ENCODE results near the gene LRRK1. TPM values are rescaled to one million over a fixed set of nuclear protein-coding genes. Genes with fewer than 3 reads are reported as not detected.

LRRK1 gene
- total RNA-seq, 1 donor from 2014 or later: 0.86 TPM

- Mint-ChIP-seq H3K27ac (no peak overlapping the region), H3K27me3 (no peaks in the 10 kb centered on the region), H3K4me1 (ENCODE audit: low read depth) (no peaks in the 10 kb centered on the region), H3K9me3 (ENCODE audit: low read depth) (peaks cover 24% of the 10 kb centered on the region), H3K36me3 (ENCODE audit: insufficient read depth) (peaks cover 1% of the 10 kb centered on the region), H3K4me3 (ENCODE audit: low read depth) (no peak overlapping the region)
- no peak for DNase-seq (ENCODE audit: low spot score, unreplicated experiment)
- no peak for TF ChIP-seq CTCF (IDR thresholded peaks at IDR 0.05; ENCODE audit: unreplicated experiment)
Observed at GRCh38 chr15:101036189-101036588, 117.0 kb downstream of the LRRK1 start.

DNA sequence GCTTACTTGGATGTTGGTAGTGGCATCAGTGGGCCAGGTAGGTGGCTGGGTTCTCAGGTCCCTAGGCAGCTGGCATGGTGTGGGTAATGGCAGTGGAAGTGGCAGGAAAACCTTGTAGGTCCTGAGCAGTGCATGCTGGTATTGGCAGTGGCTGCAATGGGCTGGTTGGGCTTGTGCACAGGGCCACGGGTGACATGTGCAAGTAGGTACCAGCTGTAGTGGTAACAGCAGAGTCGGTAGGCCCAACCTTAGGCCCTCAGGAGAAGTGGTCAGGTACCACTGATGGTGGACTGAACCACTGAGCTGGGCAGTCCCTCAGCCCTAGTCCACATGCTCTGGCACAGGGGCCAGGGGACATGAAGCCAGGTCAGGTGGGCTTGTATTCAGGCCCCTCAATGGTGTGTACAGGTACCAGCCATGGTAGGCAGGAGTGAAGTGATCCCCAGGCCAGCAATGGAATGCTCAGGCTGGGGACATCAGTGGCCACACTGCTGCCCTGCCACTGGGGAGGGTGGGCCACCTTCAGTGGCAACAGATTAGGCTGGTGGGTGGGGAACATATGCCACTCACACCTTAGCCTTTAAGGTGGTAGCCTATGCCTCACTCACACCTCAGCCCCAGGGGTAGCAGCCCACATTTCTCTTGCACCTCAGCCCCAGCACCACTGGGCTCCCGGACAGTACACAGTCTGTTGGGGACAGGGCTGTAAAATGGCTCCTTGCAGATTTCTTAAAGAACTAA, 118.1 kb downstream of the LRRK1 start:
- no peak for DNase-seq (ENCODE audit: low spot score, unreplicated experiment)
- H3K27ac Mint-ChIP-seq: no peak overlapping the region
- no peaks in the 10 kb centered on the region for H3K4me1 Mint-ChIP-seq (ENCODE audit: low read depth)
- H3K36me3 Mint-ChIP-seq (ENCODE audit: insufficient read depth): peaks cover 1% of the 10 kb centered on the region
- no peaks in the 10 kb centered on the region for H3K27me3 Mint-ChIP-seq
- no peak for TF ChIP-seq CTCF (IDR thresholded peaks at IDR 0.05; ENCODE audit: unreplicated experiment)
- H3K9me3 Mint-ChIP-seq (ENCODE audit: low read depth): peaks cover 24% of the 10 kb centered on the region
- H3K4me3 Mint-ChIP-seq (ENCODE audit: low read depth): no peak overlapping the region

DNA sequence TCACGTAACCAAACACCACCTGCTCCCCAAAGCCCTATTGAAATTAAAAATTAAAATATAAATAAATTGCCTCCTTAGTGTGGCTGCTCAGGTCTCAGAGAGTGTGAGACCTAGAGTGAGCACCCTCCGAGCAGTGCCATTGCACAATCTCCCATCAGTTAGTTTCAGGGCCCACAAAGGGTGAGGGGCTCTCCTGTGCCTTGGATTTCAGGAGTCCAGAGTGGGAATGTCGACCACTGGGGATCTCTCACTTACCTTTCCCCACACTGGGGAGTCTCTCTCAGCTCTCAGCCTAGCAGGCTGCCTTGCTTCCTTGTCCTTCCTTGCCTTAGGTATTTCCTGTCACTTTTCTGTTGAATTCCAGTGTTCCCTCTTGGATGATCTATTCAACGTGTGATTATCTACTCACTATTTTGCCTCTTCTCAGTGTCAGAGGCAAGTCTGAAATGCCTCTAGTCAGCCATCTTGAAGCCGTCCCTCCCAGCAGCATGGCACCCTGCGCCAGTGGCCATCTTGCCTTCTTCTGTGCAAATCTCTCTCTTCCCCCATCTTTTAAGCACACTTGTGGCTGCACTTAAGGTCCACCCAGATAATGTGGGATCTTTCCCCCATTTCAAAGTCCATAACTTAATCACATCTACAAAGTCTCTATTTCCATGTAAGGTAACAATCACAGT, 119.3 kb downstream of the LRRK1 start:
- no peaks in the 10 kb centered on the region for H3K27me3 Mint-ChIP-seq
- no peak for DNase-seq (ENCODE audit: low spot score, unreplicated experiment)
- H3K36me3 Mint-ChIP-seq (ENCODE audit: insufficient read depth): peaks cover 1% of the 10 kb centered on the region
- peaks cover 24% of the 10 kb centered on the region for H3K9me3 Mint-ChIP-seq (ENCODE audit: low read depth)
- no peak overlapping the region for H3K27ac Mint-ChIP-seq
- H3K4me1 Mint-ChIP-seq (ENCODE audit: low read depth): no peaks in the 10 kb centered on the region
- H3K4me3 Mint-ChIP-seq (ENCODE audit: low read depth): no peak overlapping the region
- no peak for TF ChIP-seq CTCF (IDR thresholded peaks at IDR 0.05; ENCODE audit: unreplicated experiment)

- no peak for TF ChIP-seq CTCF (IDR thresholded peaks at IDR 0.05; ENCODE audit: unreplicated experiment)
- Mint-ChIP-seq H3K4me1 (ENCODE audit: low read depth) (no peaks in the 10 kb centered on the region), H3K27me3 (peaks cover 2% of the 10 kb centered on the region), H3K36me3 (ENCODE audit: insufficient read depth) (peaks cover 1% of the 10 kb centered on the region), H3K27ac (no peak overlapping the region), H3K4me3 (ENCODE audit: low read depth) (no peak overlapping the region), H3K9me3 (ENCODE audit: low read depth) (peaks cover 17% of the 10 kb centered on the region)
- DNase-seq (ENCODE audit: low spot score, unreplicated experiment): no peak
Observed at GRCh38 chr15:101039461-101039860, 120.3 kb downstream of the LRRK1 start.

DNA sequence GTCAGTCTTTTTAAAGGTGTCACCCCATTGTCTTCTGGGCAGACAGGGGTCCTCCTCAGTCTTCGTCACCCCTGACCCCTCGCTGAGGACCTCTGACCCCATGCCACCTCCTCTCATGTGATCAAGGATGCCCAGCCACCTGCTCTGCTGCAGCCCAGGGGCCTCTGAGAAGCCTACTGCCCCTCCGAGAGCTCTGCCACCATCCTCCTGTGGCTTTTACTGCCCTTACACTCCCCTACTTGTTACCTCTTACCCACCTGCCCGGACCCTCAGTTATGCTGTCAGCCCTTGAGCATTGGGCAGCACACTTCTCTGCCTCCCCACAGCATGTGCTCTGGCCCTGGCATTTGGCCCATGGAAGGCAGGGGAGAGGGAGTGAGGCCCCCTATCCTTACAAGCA, 123.2 kb downstream of the LRRK1 start:
- H3K4me1 Mint-ChIP-seq (ENCODE audit: low read depth): no peaks in the 10 kb centered on the region
- H3K36me3 Mint-ChIP-seq (ENCODE audit: insufficient read depth): no peaks in the 10 kb centered on the region
- DNase-seq (ENCODE audit: low spot score, unreplicated experiment): no peak
- no peak overlapping the region for H3K4me3 Mint-ChIP-seq (ENCODE audit: low read depth)
- H3K27me3 Mint-ChIP-seq: peaks cover 17% of the 10 kb centered on the region
- H3K27ac Mint-ChIP-seq: no peak overlapping the region
- TF ChIP-seq CTCF (IDR thresholded peaks at IDR 0.05; ENCODE audit: unreplicated experiment): no peak
- H3K9me3 Mint-ChIP-seq (ENCODE audit: low read depth): peaks cover 3% of the 10 kb centered on the region

All from progenitor cell of endocrine pancreas (in vitro differentiated cells).